ENCODE results near the gene TRH.

DNA sequence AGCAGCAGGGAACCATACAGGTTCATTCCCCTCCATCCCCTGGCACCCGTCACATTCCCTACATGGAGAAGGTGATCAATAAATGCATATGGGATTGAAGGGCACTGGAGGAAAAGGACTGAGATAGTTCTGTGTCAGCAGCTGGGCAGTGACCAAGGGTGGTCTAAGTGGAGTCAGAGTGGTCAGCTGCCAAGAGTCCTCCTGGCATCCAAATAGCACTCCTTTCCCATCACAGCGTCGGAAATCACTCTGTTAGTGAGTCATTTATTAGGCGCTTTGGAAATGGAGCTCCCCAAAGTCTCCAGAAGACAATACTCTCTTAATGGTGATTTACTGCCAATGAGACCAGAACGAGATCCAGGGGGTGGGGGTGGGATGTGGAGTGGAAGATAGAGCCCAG, 6.8 kb upstream of the TRH start:
- no peak for TF ChIP-seq EZH2phosphoT487 (IDR thresholded peaks at IDR 0.05; ENCODE audit: insufficient read depth, low read depth)
- TF ChIP-seq EZH2 (IDR thresholded peaks at IDR 0.05; ENCODE audit: insufficient read depth, poor library complexity, severe bottlenecking): no peak

Data from GM23248 (cell line).